ENCODE measurements around the gene MAP7.
"Not testable (repeated sequence)": the region's sequence is repeated elsewhere in the genome, so short reads cannot be mapped to it uniquely, and the experiment has no call there.

Gene MAP7

GRCh38 chr6:136494059-136494458 lies 56.2 kb downstream of the MAP7 start:
- no peak overlapping the region for H3K4me3 ChIP-seq (ENCODE audit: low read depth, low read length)
- in situ Hi-C loops (cut with HindIII; ENCODE audit: low sequenced_read_pairs) = no loop called here
- TF ChIP-seq CTCF (IDR thresholded peaks at IDR 0.05; ENCODE audit: low read depth, low read length, missing control alignments) = no peak
- DNase-seq (ENCODE audit: low read depth) = no peak

DNA sequence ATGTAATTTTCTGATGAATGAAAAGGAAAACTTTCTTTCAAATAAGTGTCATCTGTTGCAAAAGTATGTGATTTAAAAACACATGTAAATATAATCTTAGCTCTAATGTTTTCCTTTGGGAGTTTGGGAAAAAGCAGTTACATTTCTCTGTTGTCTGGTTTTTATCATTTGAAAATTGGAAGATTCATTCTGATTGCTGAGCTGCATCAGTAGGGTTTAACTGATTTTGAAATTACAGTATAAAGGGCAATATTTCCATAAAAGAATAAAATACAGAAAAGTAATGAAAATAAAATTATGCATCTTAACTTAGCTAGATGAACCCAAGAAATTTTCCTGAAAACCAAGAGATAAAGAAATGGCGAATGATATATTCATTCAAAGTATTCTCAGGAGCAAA lies 57.8 kb downstream of the MAP7 start:
- TF ChIP-seq CTCF (IDR thresholded peaks at IDR 0.05; ENCODE audit: low read depth, low read length, missing control alignments) = no peak
- in situ Hi-C loops (cut with HindIII; ENCODE audit: low sequenced_read_pairs) = no loop called here
- no peak for DNase-seq (ENCODE audit: low read depth)
- H3K4me3 ChIP-seq (ENCODE audit: low read depth, low read length) = no peak overlapping the region

GRCh38 chr6:136491754-136492153 lies 58.5 kb downstream of the MAP7 start:
- H3K4me3 ChIP-seq (ENCODE audit: low read depth, low read length) = no peak overlapping the region
- TF ChIP-seq CTCF (IDR thresholded peaks at IDR 0.05; ENCODE audit: low read depth, low read length, missing control alignments) = no peak
- in situ Hi-C loops (cut with HindIII; ENCODE audit: low sequenced_read_pairs) = no loop called here
- DNase-seq (ENCODE audit: low read depth) = no peak

DNA sequence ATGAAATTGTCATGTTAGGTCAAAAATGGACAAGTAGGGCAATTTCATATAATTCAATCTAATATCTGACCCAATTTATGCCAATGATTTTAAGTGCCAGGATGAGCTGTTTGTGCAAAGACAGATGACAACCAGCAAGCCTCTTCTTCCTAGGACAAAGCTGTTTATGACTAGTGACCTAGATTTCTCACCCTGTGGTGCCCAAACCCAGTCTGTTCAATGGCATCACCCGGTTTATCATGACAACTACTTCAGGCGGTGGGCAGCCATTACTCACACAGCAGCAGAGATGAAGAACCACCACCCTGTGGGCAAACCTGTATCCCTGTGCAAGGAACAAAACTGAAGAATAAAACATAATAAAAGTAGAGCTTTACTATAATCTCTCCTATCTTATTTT lies 59.0 kb downstream of the MAP7 start:
- no peak for TF ChIP-seq CTCF (IDR thresholded peaks at IDR 0.05; ENCODE audit: low read depth, low read length, missing control alignments)
- DNase-seq (ENCODE audit: low read depth) = no peak
- in situ Hi-C loops (cut with HindIII; ENCODE audit: low sequenced_read_pairs) = no loop called here

GRCh38 chr6:136489689-136490033 lies 60.6 kb downstream of the MAP7 start:
- in situ Hi-C loops (cut with HindIII; ENCODE audit: low sequenced_read_pairs); DNase-seq (ENCODE audit: low read depth); H3K4me3 ChIP-seq (ENCODE audit: low read depth, low read length): not testable (repeated sequence)

More for the DNA sequence above, 59.0 kb downstream of the MAP7 start:
- H3K4me3 ChIP-seq (ENCODE audit: low read depth, low read length) = no peak overlapping the region

DNA sequence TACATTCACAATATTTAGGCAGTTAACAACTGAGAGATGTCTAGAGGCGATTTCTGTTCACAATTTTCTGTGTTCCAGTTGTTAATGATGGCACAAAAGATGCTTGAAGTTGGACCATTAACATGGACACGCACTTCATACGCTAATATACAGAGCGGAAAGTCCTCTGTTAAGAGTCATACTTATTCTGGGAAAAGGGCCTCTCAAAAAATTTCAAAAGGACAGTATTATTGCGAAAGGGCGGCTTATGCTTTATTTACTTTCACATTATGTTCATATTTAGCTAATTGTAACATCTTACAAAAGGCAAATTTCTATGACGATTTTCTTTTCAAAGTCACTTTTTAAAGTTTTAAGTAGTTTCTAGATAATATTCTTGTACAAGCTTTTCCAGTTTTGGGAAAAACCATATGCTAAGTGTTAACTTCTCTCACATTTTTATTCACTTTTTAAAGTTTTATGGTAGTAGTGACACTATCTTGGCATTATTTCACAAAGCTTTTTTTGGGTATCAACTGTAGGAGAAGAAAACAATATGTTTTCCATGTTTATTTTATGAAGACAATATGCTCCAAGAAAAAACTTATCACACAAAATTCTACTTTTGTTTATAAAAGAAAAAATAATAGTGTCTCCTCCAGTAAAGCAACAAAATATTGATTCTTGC lies 62.3 kb downstream of the MAP7 start:
- no peak overlapping the region for H3K4me3 ChIP-seq (ENCODE audit: low read depth, low read length)
- DNase-seq (ENCODE audit: low read depth) = no peak
- no peak for TF ChIP-seq CTCF (IDR thresholded peaks at IDR 0.05; ENCODE audit: low read depth, low read length, missing control alignments)
- in situ Hi-C loops (cut with HindIII; ENCODE audit: low sequenced_read_pairs) = no loop called here

GRCh38 chr6:136486357-136486756 lies 63.9 kb downstream of the MAP7 start:
- TF ChIP-seq CTCF (IDR thresholded peaks at IDR 0.05; ENCODE audit: low read depth, low read length, missing control alignments) = no peak
- DNase-seq (ENCODE audit: low read depth) = no peak
- in situ Hi-C loops (cut with HindIII; ENCODE audit: low sequenced_read_pairs) = no loop called here
- no peak overlapping the region for H3K4me3 ChIP-seq (ENCODE audit: low read depth, low read length)

Data from astrocyte of the cerebellum (primary cell).